Measurements from ENCODE around the gene PDE7B. TPM values are rescaled to one million over a fixed set of nuclear protein-coding genes. Genes with fewer than 3 reads are reported as not detected.

PDE7B gene
- total RNA-seq, 2 donors from 2014 or later: 9.0 to 11.2 TPM

DNA sequence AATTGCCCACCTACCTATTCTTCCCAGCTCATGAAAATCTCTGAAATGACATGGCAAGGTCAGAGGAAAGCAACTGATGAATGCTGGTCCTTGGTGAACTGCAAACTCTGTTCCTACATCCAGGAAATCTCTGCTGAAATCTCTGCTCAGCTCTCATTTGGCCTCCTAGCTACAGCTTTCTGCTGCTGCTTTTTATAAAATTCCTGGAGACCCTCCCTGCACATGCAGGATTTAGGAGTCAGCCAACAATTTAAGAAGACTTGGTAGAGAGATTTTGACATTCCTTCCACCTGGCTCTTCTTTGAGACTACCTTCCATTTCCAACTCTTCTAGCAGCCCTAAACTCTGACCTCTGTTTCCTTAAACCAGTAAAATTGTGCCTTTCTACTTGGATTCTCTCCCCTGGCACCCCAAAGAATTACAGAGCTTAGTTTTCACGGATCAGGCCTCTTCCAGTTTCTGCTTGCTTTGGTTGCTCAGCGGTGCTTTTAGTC is 55.5 kb downstream of the PDE7B start:
- Histone ChIP-seq H3K4me1 (peaks cover 0 to 11% of the 10 kb centered on the region in 2 donors), H3K27me3 (no peaks in the 10 kb centered on the region), H3K9me3 (no peaks in the 10 kb centered on the region), H3K36me3 (no peaks in the 10 kb centered on the region), H3K27ac (no peak overlapping the region), H3K4me3 (no peak overlapping the region)
- DNase-seq (ENCODE audit: low spot score): no peak
- TF ChIP-seq, protein P1, sequence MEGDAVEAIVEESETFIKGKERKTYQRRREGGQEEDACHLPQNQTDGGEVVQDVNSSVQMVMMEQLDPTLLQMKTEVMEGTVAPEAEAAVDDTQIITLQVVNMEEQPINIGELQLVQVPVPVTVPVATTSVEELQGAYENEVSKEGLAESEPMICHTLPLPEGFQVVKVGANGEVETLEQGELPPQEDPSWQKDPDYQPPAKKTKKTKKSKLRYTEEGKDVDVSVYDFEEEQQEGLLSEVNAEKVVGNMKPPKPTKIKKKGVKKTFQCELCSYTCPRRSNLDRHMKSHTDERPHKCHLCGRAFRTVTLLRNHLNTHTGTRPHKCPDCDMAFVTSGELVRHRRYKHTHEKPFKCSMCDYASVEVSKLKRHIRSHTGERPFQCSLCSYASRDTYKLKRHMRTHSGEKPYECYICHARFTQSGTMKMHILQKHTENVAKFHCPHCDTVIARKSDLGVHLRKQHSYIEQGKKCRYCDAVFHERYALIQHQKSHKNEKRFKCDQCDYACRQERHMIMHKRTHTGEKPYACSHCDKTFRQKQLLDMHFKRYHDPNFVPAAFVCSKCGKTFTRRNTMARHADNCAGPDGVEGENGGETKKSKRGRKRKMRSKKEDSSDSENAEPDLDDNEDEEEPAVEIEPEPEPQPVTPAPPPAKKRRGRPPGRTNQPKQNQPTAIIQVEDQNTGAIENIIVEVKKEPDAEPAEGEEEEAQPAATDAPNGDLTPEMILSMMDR (IDR thresholded peaks at IDR 0.05): no peak

DNA sequence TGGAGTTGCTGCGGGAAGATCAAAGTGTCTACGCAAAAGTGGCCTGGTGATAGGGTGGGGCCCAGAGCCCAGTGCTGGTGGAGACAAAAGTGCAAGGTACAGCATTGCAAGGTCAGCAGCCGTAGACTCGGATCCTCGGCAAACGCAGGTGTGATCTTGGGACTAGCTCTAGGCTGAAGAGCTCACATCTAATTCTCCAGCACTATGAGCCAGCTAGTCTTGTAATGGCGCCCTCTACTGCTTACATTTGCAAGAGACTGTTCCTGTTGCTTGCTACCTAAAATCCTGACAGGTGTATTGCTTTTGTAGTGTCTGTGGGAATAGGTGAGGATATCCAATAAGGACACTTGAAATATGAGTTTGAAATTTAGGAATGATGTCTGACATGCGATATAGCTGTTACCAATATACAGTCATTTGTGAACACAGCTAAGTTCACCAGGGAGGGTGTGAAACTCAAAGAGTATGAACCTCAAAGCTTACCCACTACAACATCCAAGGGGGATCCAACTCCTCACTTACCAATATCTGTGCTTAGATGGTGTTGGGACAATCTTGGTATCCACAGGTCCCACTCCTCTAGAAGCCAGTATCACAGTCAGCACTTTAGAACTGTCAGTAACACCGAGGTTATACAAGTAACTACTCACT is 58.4 kb downstream of the PDE7B start:
- DNase-seq (ENCODE audit: low spot score): no peak
- Histone ChIP-seq H3K9me3 (no peaks in the 10 kb centered on the region), H3K4me1 (no peaks in the 10 kb centered on the region), H3K27ac (no peak overlapping the region), H3K4me3 (no peak overlapping the region), H3K27me3 (no peaks in the 10 kb centered on the region), H3K36me3 (no peaks in the 10 kb centered on the region)
- TF ChIP-seq, protein P1 (IDR thresholded peaks at IDR 0.05): peak in 1 of 2 donors; percentile 55

DNA sequence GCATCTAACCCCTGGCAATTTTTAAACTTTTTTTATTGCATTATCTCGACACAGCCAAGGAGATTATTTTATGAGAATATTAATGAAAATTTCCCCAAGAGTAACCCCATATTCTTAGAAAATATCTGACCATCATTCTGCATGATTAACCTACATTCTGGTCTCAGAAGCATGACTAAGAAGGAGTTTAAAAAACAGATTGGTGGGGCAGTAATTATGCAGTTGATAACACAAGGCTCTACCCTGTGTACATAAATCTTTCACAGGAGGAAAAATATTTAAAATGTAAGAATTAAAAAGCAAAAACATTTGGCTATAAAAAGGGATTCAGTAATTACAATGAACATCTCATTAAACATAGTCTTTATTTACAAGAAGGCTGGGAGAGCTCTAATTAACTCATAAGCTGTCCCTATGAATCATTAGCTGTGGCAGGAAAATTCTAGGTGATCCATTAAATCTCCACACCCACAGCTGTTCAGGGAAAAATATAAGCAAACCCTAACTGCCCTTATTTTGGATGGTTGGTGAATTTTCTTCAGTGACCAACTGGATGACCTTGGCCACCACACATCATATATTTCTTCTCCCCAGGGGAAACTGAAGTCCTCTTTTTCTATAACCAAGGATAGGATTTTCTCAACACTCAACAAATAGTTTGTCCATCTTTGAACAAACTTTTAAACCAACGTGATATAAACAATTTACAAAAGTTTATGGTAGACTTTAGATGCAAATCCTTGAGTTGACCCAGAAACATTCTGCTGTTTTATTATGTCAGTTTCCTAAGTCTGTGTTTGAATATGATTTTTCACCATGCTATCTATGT is 59.5 kb downstream of the PDE7B start:
- DNase-seq (ENCODE audit: low spot score): no peak
- Histone ChIP-seq H3K4me1 (no peaks in the 10 kb centered on the region), H3K4me3 (no peak overlapping the region), H3K9me3 (no peaks in the 10 kb centered on the region), H3K27me3 (no peaks in the 10 kb centered on the region), H3K27ac (no peak overlapping the region), H3K36me3 (no peaks in the 10 kb centered on the region)
- TF ChIP-seq, protein P1 (IDR thresholded peaks at IDR 0.05): no peak

DNA sequence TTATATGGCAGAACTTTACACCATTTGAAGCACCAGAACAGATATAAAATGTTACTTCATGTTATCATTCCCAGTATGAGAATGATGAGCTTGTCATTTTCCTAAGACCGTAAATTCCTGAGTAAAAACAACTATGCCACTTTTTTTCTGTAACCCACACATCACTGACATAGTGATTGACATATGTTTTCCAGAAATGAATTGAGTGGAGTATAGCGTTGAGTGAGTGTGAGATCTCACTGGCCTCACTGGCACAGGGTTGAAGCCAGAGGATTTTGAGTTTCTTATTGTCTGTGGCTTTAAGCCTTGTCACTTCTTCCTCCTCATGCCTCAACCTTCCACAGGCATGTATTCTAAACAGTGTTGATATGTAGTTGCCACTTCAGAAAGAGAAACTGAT is 62.3 kb downstream of the PDE7B start:
- Histone ChIP-seq H3K36me3 (no peaks in the 10 kb centered on the region), H3K27ac (no peak overlapping the region), H3K4me3 (no peak overlapping the region), H3K4me1 (no peaks in the 10 kb centered on the region), H3K9me3 (no peaks in the 10 kb centered on the region), H3K27me3 (no peaks in the 10 kb centered on the region)
- DNase-seq (ENCODE audit: low spot score): no peak
- TF ChIP-seq, protein P1 (IDR thresholded peaks at IDR 0.05): no peak

DNA sequence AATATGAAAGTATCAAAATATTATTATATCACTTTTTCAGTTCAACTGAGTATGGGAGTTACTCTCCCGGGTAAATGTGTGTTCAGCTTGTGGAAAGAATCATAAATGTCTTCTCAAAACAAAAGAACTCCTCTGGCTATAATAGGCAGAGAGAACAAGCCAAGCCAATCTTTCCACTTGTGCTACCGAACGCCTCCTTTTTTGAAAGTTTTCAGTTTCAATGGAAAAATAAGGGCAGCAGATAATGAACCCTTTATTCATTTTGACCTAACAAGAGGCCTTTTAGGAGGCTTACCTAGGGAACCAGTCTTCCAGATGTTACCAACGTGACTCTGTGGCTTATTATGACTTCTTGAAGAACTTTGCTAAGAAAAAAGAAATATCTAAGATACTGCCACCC is 67.5 kb downstream of the PDE7B start:
- TF ChIP-seq, protein P1 (IDR thresholded peaks at IDR 0.05): no peak
- Histone ChIP-seq H3K4me3 (no peak overlapping the region), H3K36me3 (no peaks in the 10 kb centered on the region), H3K9me3 (no peaks in the 10 kb centered on the region), H3K27ac (no peak overlapping the region), H3K4me1 (peaks cover 0 to 12% of the 10 kb centered on the region in 2 donors), H3K27me3 (no peaks in the 10 kb centered on the region)
- no peak for DNase-seq (ENCODE audit: low spot score)

Measured in right atrium auricular region (tissue), 2 donors.